Psoas muscle (tissue), 8 donors: ENCODE data around the gene EIF4G2. TPM values are rescaled to one million over a fixed set of nuclear protein-coding genes. Genes with fewer than 3 reads are reported as not detected.

Source experiments
- ATAC-seq, 4 donors: fragments of 200-7000 bp; cut with Tn5 transposase; one replicate each; pipeline ENCODE4 v1.9.1; 2020; ENCODE audit warnings: moderate library complexity in 3 of 4, mild to moderate bottlenecking in 2 of 4
- DNase-seq, 2 donors: peaks; one replicate each; pipeline ENCODE4 v3.0.0-alpha.2; 2020
- H3K27ac ChIP-seq: fragments of 200-600 bp; one replicate; pipeline ENCODE4 v1.8.0; 2022
- H3K27me3 ChIP-seq, 3 donors: fragments of 200-600 bp in 1 of 3; one replicate each; pipeline versions ENCODE4 v1.6.1 to v1.8.0; 2013 to 2022; ENCODE audit warnings: low read length in 2 of 3, mild to moderate bottlenecking in 2 of 3, moderate library complexity in 1 of 3; ENCODE audit not compliant: insufficient read depth in 3 of 3
- H3K36me3 ChIP-seq, 2 donors: fragments of 200-600 bp in 1 of 2; one replicate each; pipeline versions ENCODE4 v1.6.1 to v1.8.0; 2013 to 2022; ENCODE audit warnings: low read depth in 1 of 2, mild to moderate bottlenecking in 1 of 2, moderate library complexity in 1 of 2; ENCODE audit not compliant: insufficient read depth in 1 of 2
- H3K4me1 ChIP-seq: fragments of 200-600 bp; one replicate; pipeline ENCODE4 v1.8.0; 2022
- H3K4me3 ChIP-seq: fragments of 200-600 bp; one replicate; pipeline ENCODE4 v1.8.0; 2022; ENCODE audit warnings: mild to moderate bottlenecking
- H3K9me3 ChIP-seq: fragments of 200-600 bp; one replicate; pipeline ENCODE4 v1.8.0; 2022
- WGBS, 3 donors: extraction: QIAGEN DNeasy Blood & Tissue Kit; methylation state at CpG; one replicate each; pipeline versions ENCODE4 v1.1.6 to v1.1.7; 2013; 5-methylcytosine and 5-hydroxymethylcytosine counted together
- intact Hi-C, 2 donors: fragments of 100-400 bp; cut with DNase I; formaldehyde crosslinking; loops; one replicate each; pipeline versions ENCODE4 v1.11.0 to v1.14.2; 2022
- polyA plus RNA-seq, 3 donors: library from polyadenylated mRNA; stranded (reverse); fragments of 200-250 nt; gene quantifications; one replicate each; pipeline ENCODE4 v1.2.3, GENCODE V29; 2013
- total RNA-seq, 4 donors: library from RNA; stranded (reverse); fragmentation: NEBNext Ultra II Directional in 2 of 4; extraction: Animal tissue kit (Norgen Biotek cat#: 25700) in 2 of 4; gene quantifications; one replicate each; pipeline versions ENCODE4 v1.2.1 to v1.2.4, GENCODE V29; 2021 to 2023
- TF ChIP-seq, protein P1 (sequence below): fragments of 200-600 bp; IDR thresholded peaks from one replicate; pipeline ENCODE4 v1.8.0; 2022; ENCODE audit warnings: antibody characterized with exemption
- donor health status: healthy with polysubstance abuse.
- donor health status: DM: no; HTN: no; CAD: no; lungs with moderate emphysema.
- donor health status: Bipolar disorder and iron deficiency.
- donor health status: healthy.
- donor health status: DM: yes; HTN: yes; CAD: no.
- donor health status: DM: no; HTN: no; CAD: no.
- donor health status: DM: no; HTN: no; CAD: no.
- donor health status: DM: yes; HTN: yes; CAD: no.

EIF4G2 gene
- total and polyA plus RNA-seq, 7 donors: 308 to 809 (median 670) TPM

GRCh38 chr11:10818594-10818993, 9.9 kb upstream of the EIF4G2 start:
- no peaks in the 10 kb centered on the region for H3K27me3 ChIP-seq
- no peak overlapping the region for H3K4me3 ChIP-seq
- H3K4me1 ChIP-seq: no peaks in the 10 kb centered on the region
- TF ChIP-seq, protein P1, sequence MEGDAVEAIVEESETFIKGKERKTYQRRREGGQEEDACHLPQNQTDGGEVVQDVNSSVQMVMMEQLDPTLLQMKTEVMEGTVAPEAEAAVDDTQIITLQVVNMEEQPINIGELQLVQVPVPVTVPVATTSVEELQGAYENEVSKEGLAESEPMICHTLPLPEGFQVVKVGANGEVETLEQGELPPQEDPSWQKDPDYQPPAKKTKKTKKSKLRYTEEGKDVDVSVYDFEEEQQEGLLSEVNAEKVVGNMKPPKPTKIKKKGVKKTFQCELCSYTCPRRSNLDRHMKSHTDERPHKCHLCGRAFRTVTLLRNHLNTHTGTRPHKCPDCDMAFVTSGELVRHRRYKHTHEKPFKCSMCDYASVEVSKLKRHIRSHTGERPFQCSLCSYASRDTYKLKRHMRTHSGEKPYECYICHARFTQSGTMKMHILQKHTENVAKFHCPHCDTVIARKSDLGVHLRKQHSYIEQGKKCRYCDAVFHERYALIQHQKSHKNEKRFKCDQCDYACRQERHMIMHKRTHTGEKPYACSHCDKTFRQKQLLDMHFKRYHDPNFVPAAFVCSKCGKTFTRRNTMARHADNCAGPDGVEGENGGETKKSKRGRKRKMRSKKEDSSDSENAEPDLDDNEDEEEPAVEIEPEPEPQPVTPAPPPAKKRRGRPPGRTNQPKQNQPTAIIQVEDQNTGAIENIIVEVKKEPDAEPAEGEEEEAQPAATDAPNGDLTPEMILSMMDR: no peak
- ATAC-seq (no peak), DNase-seq (no peak)
- intact Hi-C loops: loop anchor here in 1 of 2 donors (5.0 kb wide), 1 partner anchor 34 kb away; no protein-coding TSS in a partner anchor
- no peaks in the 10 kb centered on the region for H3K9me3 ChIP-seq
- no peak overlapping the region for H3K27ac ChIP-seq
- peaks cover 0 to 9% of the 10 kb centered on the region in 2 donors for H3K36me3 ChIP-seq
- 84 to 90% (median 89%) methylated on average over 1 of the region's 1 CpG for WGBS, 3 donors

GRCh38 chr11:10813945-10814344, 5.2 kb upstream of the EIF4G2 start:
- TF ChIP-seq, protein P1: no peak
- Histone ChIP-seq H3K4me3 (no peak overlapping the region), H3K9me3 (no peaks in the 10 kb centered on the region), H3K36me3 (no peaks in the 10 kb centered on the region), H3K27ac (no peak overlapping the region), H3K4me1 (peaks cover 7% of the 10 kb centered on the region), H3K27me3 (no peaks in the 10 kb centered on the region)
- intact Hi-C loops: no loop called here
- ATAC-seq: no peak
- no peak for DNase-seq

DNA sequence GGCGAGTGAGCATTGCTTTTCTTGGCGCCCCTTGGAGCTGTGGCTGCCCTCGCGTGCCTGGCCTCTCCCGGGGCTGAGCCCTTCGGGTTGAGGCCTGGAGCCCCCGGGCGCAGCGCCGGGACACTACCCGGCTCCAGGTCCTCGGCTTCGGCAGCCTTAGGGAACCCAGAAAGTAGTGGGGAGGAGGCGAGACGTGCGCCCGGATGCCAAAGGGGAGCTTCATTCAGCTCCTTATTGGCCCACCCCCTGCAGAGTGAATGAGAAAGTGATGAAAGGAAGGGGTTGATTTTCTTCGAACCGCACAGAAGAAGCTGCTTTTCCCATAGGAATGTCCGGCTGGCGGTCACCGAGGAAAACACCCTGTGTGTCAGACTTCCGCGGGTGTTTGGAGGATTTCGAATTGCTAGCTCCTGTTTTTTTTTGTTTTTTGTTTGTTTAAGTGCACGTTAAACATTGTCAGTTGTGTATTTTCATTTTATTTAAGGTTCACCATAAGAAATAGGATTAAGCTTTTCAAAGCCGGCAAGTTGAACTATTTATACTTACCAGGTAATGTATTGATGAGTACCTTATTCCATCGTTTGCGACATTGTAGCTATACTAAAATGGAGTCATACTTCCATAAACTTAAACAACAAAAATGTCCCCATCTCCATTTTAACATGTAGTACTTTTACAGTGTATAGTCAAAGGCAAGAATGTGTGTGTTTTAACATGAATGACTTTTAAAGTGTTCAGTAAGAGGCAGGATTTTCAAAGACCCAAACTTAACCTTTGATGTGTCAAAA, 841 bp upstream of the EIF4G2 start:
- DNase-seq (peak in 1 of 2 donors; percentile 57), ATAC-seq (peak; percentile 43 to 60 (median 47))
- intact Hi-C loops: loop anchor here (2.0 to 5.0 kb wide), 6 partner anchors 42 to 97 kb away; partner anchors contain the start of genes CTR9 (in 1 of the 2) and ZBED5 (in 1 of the 2)
- Histone ChIP-seq H3K27me3 (no peaks in the 10 kb centered on the region), H3K4me3 (peak overlapping the region; percentile 97), H3K4me1 (peaks cover 32% of the 10 kb centered on the region), H3K36me3 (peaks cover 8 to 27% of the 10 kb centered on the region in 2 donors), H3K27ac (peak overlapping the region; percentile 99), H3K9me3 (no peaks in the 10 kb centered on the region)
- TF ChIP-seq, protein P1: no peak
- WGBS, 3 donors: 1 to 2% (median 1%) methylated on average over 29 of the region's 29 CpGs

GRCh38 chr11:10808235-10808552, 532 bp downstream of the EIF4G2 start:
- Histone ChIP-seq H3K27ac (peak overlapping the region; percentile 99), H3K27me3 (no peaks in the 10 kb centered on the region), H3K4me1 (peaks cover 40% of the 10 kb centered on the region), H3K36me3 (peaks cover 12 to 40% of the 10 kb centered on the region in 2 donors), H3K4me3 (peak overlapping the region; percentile 97), H3K9me3 (no peaks in the 10 kb centered on the region)
- WGBS, 3 donors: 0 to 1% (median 0%) methylated on average over 32 to 36 of the region's 36 CpGs
- ATAC-seq (peak in 2 of 4 donors; percentile 21 to 45), DNase-seq (peak in 1 of 2 donors; percentile 59)
- TF ChIP-seq, protein P1: no peak
- intact Hi-C loops: loop anchor here (1.0 to 5.0 kb wide), 7 partner anchors 41 to 99 kb away; partner anchors contain the start of genes ZBED5 (in 2 of the 2) and CTR9 (in 1 of the 2)
